H1 (cell line): ENCODE data around the gene LDLRAD4. TPM values are rescaled to one million over a fixed set of nuclear protein-coding genes. Genes with fewer than 3 reads are reported as not detected.

Experiments
- CTCF ChIA-PET: fragments of 300-600 bp; sonication (Branson Sonifier 250); formaldehyde crosslinking; loops from one replicate; lab custom pipeline; 2021; ENCODE audit not compliant: partially characterized antibody; lab: Charles Lee
- POLR2A ChIA-PET: fragments of 300-600 bp; sonication (Branson Sonifier 250); formaldehyde crosslinking; loops from one replicate; lab custom pipeline; 2021; ENCODE audit warnings: inconsistent platforms; ENCODE audit not compliant: partially characterized antibody; lab: Charles Lee
- DNase-seq, 2 experiments: peaks; one replicate each; pipeline versions ENCODE4 v3.0.0 to v3.0.0-alpha.2; 2010 to 2022; ENCODE audit warnings: low spot score in 2 of 2, low read depth in 1 of 2, mixed read lengths in 1 of 2
- FAIRE-seq: peaks from 2 replicates; lab custom pipeline; 2011; peaks lifted over from hg19 to GRCh38; lab: Jason Lieb, UNC
- H2AFZ ChIP-seq: 2 replicates; pipeline ENCODE4 v1.8.1; 2012; ENCODE audit warnings: low read length, inconsistent platforms
- H2AK5ac ChIP-seq: 2 replicates; pipeline ENCODE4 v1.6.1; 2013; ENCODE audit warnings: low read depth, low read length
- H2BK120ac ChIP-seq: replicated peaks from 2 replicates; pipeline ENCODE3; 2013; ENCODE audit warnings: low read depth, low read length, inconsistent platforms
- H2BK12ac ChIP-seq: 2 replicates; pipeline ENCODE4 v1.6.1; 2013; ENCODE audit warnings: low read depth, low read length
- H2BK15ac ChIP-seq: 2 replicates; pipeline ENCODE4 v1.6.1; 2013; ENCODE audit warnings: low read length
- H2BK20ac ChIP-seq: 2 replicates; pipeline ENCODE4 v1.6.1; 2013; ENCODE audit warnings: low read length
- H2BK5ac ChIP-seq: 2 replicates; pipeline ENCODE4 v1.6.1; 2013; ENCODE audit warnings: low read depth, low read length
- H3K14ac ChIP-seq: 2 replicates; pipeline ENCODE4 v1.6.1; 2013; ENCODE audit warnings: inconsistent platforms; ENCODE audit not compliant: insufficient read length
- H3K18ac ChIP-seq: 2 replicates; pipeline ENCODE4 v1.6.1; 2013; ENCODE audit warnings: low read length; ENCODE audit errors: extremely low read depth
- H3K23ac ChIP-seq: 2 replicates; pipeline ENCODE4 v1.6.1; 2013; ENCODE audit warnings: inconsistent platforms; ENCODE audit not compliant: insufficient read length
- H3K23me2 ChIP-seq: 2 replicates; pipeline ENCODE4 v1.6.1; 2013; ENCODE audit warnings: low read depth, low read length
- H3K27ac ChIP-seq: 2 replicates; pipeline ENCODE4 v1.6.1; 2011; ENCODE audit warnings: low read depth, low read length, inconsistent platforms
- H3K27me3 ChIP-seq, 4 experiments: replicated peaks in 1 of 4; 1 replicate in 1 of 4; 2 replicates in 3 of 4; pipeline versions ENCODE4 v1.6.1 to v1.8.1; 2011 to 2013; ENCODE audit warnings: low read length in 3 of 4, mild to moderate bottlenecking in 3 of 4, inconsistent platforms in 2 of 4, mixed read lengths in 2 of 4, moderate library complexity in 1 of 4; ENCODE audit not compliant: control insufficient read depth in 3 of 4, insufficient read depth in 3 of 4; ENCODE audit errors: extremely low read depth in 1 of 4
- H3K36me3 ChIP-seq, 4 experiments: 2 replicates each; pipeline versions ENCODE4 v1.6.1 to v1.8.1; 2011 to 2013; ENCODE audit warnings: mild to moderate bottlenecking in 4 of 4, low read length in 3 of 4, moderate library complexity in 2 of 4, control low read depth in 1 of 4, inconsistent platforms in 1 of 4; ENCODE audit not compliant: insufficient read depth in 4 of 4, control insufficient read depth in 2 of 4
- H3K4ac ChIP-seq: replicated peaks from 2 replicates; pipeline ENCODE3; 2013; ENCODE audit warnings: low read length, low read depth, mixed read lengths, inconsistent platforms; ENCODE audit not compliant: insufficient read length
- H3K4me1 ChIP-seq, 4 experiments: replicated peaks in 1 of 4; 1 replicate in 1 of 4; 2 replicates in 3 of 4; pipeline versions ENCODE4 v1.6.1 to v1.8.1; 2011 to 2013; ENCODE audit warnings: low read length in 3 of 4, inconsistent platforms in 2 of 4, mixed read lengths in 1 of 4; ENCODE audit not compliant: insufficient read depth in 4 of 4, control insufficient read depth in 3 of 4
- H3K4me2 ChIP-seq, 2 experiments: 2 replicates each; pipeline versions ENCODE4 v1.6.1 to v1.8.1; 2011 to 2013; ENCODE audit warnings: low read depth in 2 of 2, low read length in 2 of 2, control low read depth in 1 of 2, inconsistent platforms in 1 of 2, mild to moderate bottlenecking in 1 of 2; ENCODE audit not compliant: insufficient read depth in 1 of 2
- H3K4me3 ChIP-seq, 4 experiments: fragments of 200-600, 300-600 bp in 1 of 4; sonication (generic), shearing (Covaris generic), sonication (Bioruptor Twin) in 1 of 4; 2 replicates each; pipeline versions ENCODE4 v1.5.1 to v1.8.1; 2011 to 2016; ENCODE audit warnings: low read length in 4 of 4, low read depth in 3 of 4, control low read depth in 2 of 4, inconsistent platforms in 2 of 4, mild to moderate bottlenecking in 2 of 4, mixed read lengths in 1 of 4, moderate library complexity in 1 of 4; ENCODE audit not compliant: insufficient read depth in 2 of 4; ENCODE audit errors: extremely low read depth in 1 of 4
- H3K56ac ChIP-seq: replicated peaks from 2 replicates; pipeline ENCODE3; 2013; ENCODE audit warnings: low read depth, mild to moderate bottlenecking, mixed read lengths, low read length, inconsistent platforms; ENCODE audit not compliant: insufficient read length
- H3K79me1 ChIP-seq: 2 replicates; pipeline ENCODE4 v1.6.1; 2013; ENCODE audit warnings: low read depth, low read length, control low read depth
- H3K79me2 ChIP-seq, 2 experiments: 2 replicates each; pipeline versions ENCODE4 v1.6.1 to v1.8.1; 2012 to 2013; ENCODE audit warnings: low read length in 2 of 2, mild to moderate bottlenecking in 2 of 2, inconsistent platforms in 1 of 2; ENCODE audit not compliant: insufficient read depth in 2 of 2, control insufficient read depth in 1 of 2
- H3K9ac ChIP-seq, 4 experiments: replicated peaks in 1 of 4; 1 replicate in 1 of 4; 2 replicates in 3 of 4; pipeline versions ENCODE4 v1.6.1 to v1.8.1; 2011 to 2013; ENCODE audit warnings: low read depth in 3 of 4, low read length in 3 of 4, control low read depth in 2 of 4, mild to moderate bottlenecking in 2 of 4, moderate library complexity in 2 of 4, inconsistent platforms in 1 of 4; ENCODE audit errors: extremely low read depth in 1 of 4
- H3K9me3 ChIP-seq, 2 experiments: 2 replicates each; pipeline versions ENCODE4 v1.6.1 to v1.8.1; 2012 to 2013; ENCODE audit warnings: mild to moderate bottlenecking in 2 of 2, moderate library complexity in 2 of 2, control low read depth in 1 of 2, inconsistent platforms in 1 of 2, low read depth in 1 of 2, low read length in 1 of 2, mixed read lengths in 1 of 2; ENCODE audit not compliant: insufficient read depth in 2 of 2
- H4K20me1 ChIP-seq, 2 experiments: replicated peaks in 1 of 2; 2 replicates each; pipeline versions ENCODE3 to v1.8.1; 2011 to 2013; ENCODE audit warnings: inconsistent platforms in 2 of 2, low read length in 2 of 2, mild to moderate bottlenecking in 1 of 2; ENCODE audit not compliant: insufficient read depth in 2 of 2, control insufficient read depth in 1 of 2
- H4K5ac ChIP-seq: 2 replicates; pipeline ENCODE4 v1.6.1; 2013; ENCODE audit warnings: low read length, low read depth, mixed read lengths, inconsistent platforms; ENCODE audit not compliant: insufficient read length
- H4K8ac ChIP-seq: 2 replicates; pipeline ENCODE4 v1.8.0; 2013; ENCODE audit warnings: mild to moderate bottlenecking, moderate library complexity, low read length, inconsistent platforms; ENCODE audit not compliant: insufficient read depth; ENCODE audit errors: extremely low read depth
- H4K91ac ChIP-seq: replicated peaks from 2 replicates; pipeline ENCODE3; 2013; ENCODE audit warnings: low read length, mixed read lengths, inconsistent platforms; ENCODE audit not compliant: insufficient read length
- WGBS, 2 experiments: shearing (Covaris generic) in 1 of 2; methylation state at CpG; one replicate each; pipeline versions ENCODE4 v1.1.6 to v1.1.7; 2013 to 2015; ENCODE audit warnings: low lambda C conversion rate in 2 of 2, mixed read lengths in 2 of 2, inconsistent platforms in 1 of 2, low coverage in 1 of 2, missing lambda C conversion rate in 1 of 2; ENCODE audit not compliant: insufficient replicate concordance in 2 of 2, insufficient coverage in 1 of 2, insufficient read length in 1 of 2; ENCODE audit errors: extremely low coverage in 1 of 2, missing lambda C conversion rate in 1 of 2; 5-methylcytosine and 5-hydroxymethylcytosine counted together
- polyA plus RNA-seq, 7 experiments: library from polyadenylated mRNA; depleted of rRNA in 3 of 7; stranded (reverse) in 5 of 7; unstranded in 2 of 7; fragments of >200 nt in 5 of 7; fragments of 200-250 nt in 2 of 7; gene quantifications; 1 replicate in 5 of 7; 2 replicates in 1 of 7; 4 replicates in 1 of 7; pipeline versions ENCODE4 v1.2.1 to v1.2.3, GENCODE V29; 2011 to 2013; ENCODE audit warnings: missing spikeins in 2 of 7, mixed read lengths in 2 of 7
- total RNA-seq: library from RNA; stranded (reverse); fragmentation: NEBNext Ultra II Directional; extraction: Animal tissue kit (Norgen Biotek cat#: 25700); gene quantifications from 2 replicates; pipeline ENCODE4 v1.2.1, GENCODE V29; 2021

Gene LDLRAD4
- total and polyA plus RNA-seq, 2 of the 8 experiments (the other 6 are each of a cell fraction or from before 2014, with no cell fraction given): 0.77 to 1.4 TPM

GRCh38 chr18:13302457-13303225 lies 84.1 kb downstream of the LDLRAD4 start:
- H2AK5ac ChIP-seq: no peak overlapping the region
- 0 out of 2 replicates have a peak overlapping the region, but pooled peaks have one; percentile 63 for H2BK12ac ChIP-seq
- no peaks in the 10 kb centered on the region for H3K9me3 ChIP-seq
- H2BK5ac ChIP-seq: no peak overlapping the region
- DNase-seq (no peak), FAIRE-seq (no peak)
- 90% methylated on average over 8 of the region's 8 CpGs; no CpG with 5 or more reads in 1 of the 2 experiments for WGBS, 2 experiments
- no peaks in the 10 kb centered on the region for H3K27me3 ChIP-seq
- no peak overlapping the region for H3K18ac ChIP-seq
- H3K4me2 ChIP-seq: no peak overlapping the region
- no peak overlapping the region for H3K9ac ChIP-seq
- ChIA-PET POLR2A (no interaction called here), CTCF (interaction anchor here (1.1 to 1.6 kb wide), 5 partner anchors 10 to 86 kb away, joined by 3 to 6 read pairs (median 3); no protein-coding TSS in a partner anchor)
- H4K8ac ChIP-seq: no peak overlapping the region
- H3K23me2 ChIP-seq: no peaks in the 10 kb centered on the region; the same call in 1 of the 2 replicates
- H3K4me3 ChIP-seq: no peak overlapping the region
- H2BK15ac ChIP-seq: 0 out of 2 replicates have a peak overlapping the region, but pooled peaks have one; percentile 4
- no peak overlapping the region for H2BK120ac ChIP-seq
- no peak overlapping the region for H2BK20ac ChIP-seq
- no peak overlapping the region for H3K56ac ChIP-seq
- H3K4me1 ChIP-seq: peaks cover 0 to 5% (median 2%) of the 10 kb centered on the region in 4 experiments; a peak in 3 of 7 replicates
- H2AFZ ChIP-seq: no peak overlapping the region
- no peaks in the 10 kb centered on the region for H3K79me2 ChIP-seq
- no peak overlapping the region for H3K27ac ChIP-seq
- H3K23ac ChIP-seq: no peak overlapping the region
- peaks cover 0 to 3% of the 10 kb centered on the region in 2 experiments for H4K20me1 ChIP-seq
- peak overlapping the region; percentile 44 for H3K4ac ChIP-seq
- no peak overlapping the region for H4K91ac ChIP-seq
- no peak overlapping the region for H4K5ac ChIP-seq
- H3K36me3 ChIP-seq: no peaks in the 10 kb centered on the region
- H3K79me1 ChIP-seq: no peaks in the 10 kb centered on the region
- no peak overlapping the region for H3K14ac ChIP-seq
